Panc1 (cell line): ENCODE data around the gene MAEA. TPM values are rescaled to one million over a fixed set of nuclear protein-coding genes. Genes with fewer than 3 reads are reported as not detected.

ENCODE experiments used
- ATAC-seq: fragments of 200-7000 bp; cut with Tn5 transposase; 2 replicates; pipeline ENCODE4 v1.9.1; 2020; ENCODE audit warnings: mild to moderate bottlenecking, moderate library complexity
- BruUV-seq: library from RNA; stranded (reverse); fragments of 400-500 nt; replicated peaks from 2 replicates; lab custom pipeline; 2021; lab: Mats Ljungman, UMichigan
- CTCF ChIA-PET: fragments of 300-600 bp; sonication (Branson Sonifier 250); formaldehyde crosslinking; loops from one replicate; lab custom pipeline; 2022; ENCODE audit warnings: antibody characterized with exemption; lab: Charles Lee
- POLR2A ChIA-PET: fragments of 300-600 bp; sonication (Branson Sonifier 250); formaldehyde crosslinking; loops from one replicate; lab custom pipeline; 2022; ENCODE audit warnings: antibody characterized with exemption; lab: Charles Lee
- DNase-seq: peaks from one replicate; pipeline ENCODE4 v3.0.0-alpha.2; 2010; ENCODE audit warnings: low read depth, low spot score
- H3K27ac ChIP-seq: 2 replicates; pipeline ENCODE4 v1.5.1; 2011; ENCODE audit warnings: mild to moderate bottlenecking, low read length, inconsistent platforms
- H3K27me3 ChIP-seq: fragments of 200-500 bp; sonication (Bioruptor generic); 2 replicates; pipeline ENCODE4 v1.6.0; 2014; ENCODE audit warnings: low read length, inconsistent platforms; ENCODE audit not compliant: control insufficient read depth, insufficient read depth
- H3K36me3 ChIP-seq: fragments of 200-500 bp; sonication (Bioruptor generic); 2 replicates; pipeline ENCODE4 v1.5.1; 2014; ENCODE audit warnings: inconsistent platforms, mild to moderate bottlenecking, low read length, moderate library complexity; ENCODE audit not compliant: control insufficient read depth, insufficient read depth
- H3K4me1 ChIP-seq: 2 replicates; pipeline ENCODE4 v1.5.1; 2011; ENCODE audit warnings: inconsistent platforms, mild to moderate bottlenecking, low read length, moderate library complexity; ENCODE audit not compliant: control insufficient read depth, insufficient read depth
- H3K4me3 ChIP-seq, 2 experiments: 2 replicates each; pipeline ENCODE4 v1.5.1; 2011 to 2012; ENCODE audit warnings: low read depth in 2 of 2, low read length in 2 of 2, mild to moderate bottlenecking in 2 of 2, inconsistent platforms in 1 of 2, moderate library complexity in 1 of 2
- H3K9me3 ChIP-seq: fragments of 200-500 bp; sonication (Bioruptor generic); 2 replicates; pipeline ENCODE4 v1.5.1; 2014; ENCODE audit warnings: low read depth, mild to moderate bottlenecking, inconsistent platforms, low read length, moderate library complexity; ENCODE audit not compliant: control insufficient read depth, insufficient read depth
- POLR2AphosphoS5 ChIP-seq: IDR thresholded peaks from 2 replicates; pipeline ENCODE4 v1.6.1; 2012; ENCODE audit warnings: mild to moderate bottlenecking, low read depth, low read length, moderate library complexity
- SIN3A ChIP-seq: IDR thresholded peaks from 2 replicates; pipeline ENCODE4 v1.6.1; 2012; ENCODE audit warnings: low read depth, mild to moderate bottlenecking, low read length, moderate library complexity, borderline replicate concordance; ENCODE audit not compliant: insufficient read depth
- TCF7L2 ChIP-seq: IDR thresholded peaks from 2 replicates; pipeline ENCODE4 v1.6.1; 2011; ENCODE audit warnings: mild to moderate bottlenecking, low read depth, low read length, inconsistent platforms
- in situ Hi-C: cut with HindIII; loops from 2 replicates; pipeline ENCODE4 v1.10.0; 2016; ENCODE audit warnings: low sequenced_read_pairs, low pct_unique_long_range_greater_than_20kb
- intact Hi-C: fragments of 100-400 bp; cut with micrococcal nuclease; formaldehyde crosslinking; loops from one replicate; pipeline ENCODE4 v1.10.0; 2022; ENCODE audit not compliant: unreplicated experiment
- total RNA-seq: library from RNA; stranded (reverse); gene quantifications from one replicate; pipeline ENCODE4 v1.2.1, GENCODE V29; 2021; ENCODE audit not compliant: unreplicated experiment
- TF ChIP-seq, protein P1 (sequence below): fragments of 450-650 bp; IDR thresholded peaks from 2 replicates; pipeline ENCODE4 v1.5.1; 2017; ENCODE audit warnings: mild to moderate bottlenecking
- TF ChIP-seq, protein P2 (sequence below), 2 experiments: IDR thresholded peaks; 2 replicates each; pipeline ENCODE4 v1.6.1; 2011 to 2012; ENCODE audit warnings: low read depth in 2 of 2, control low read depth in 1 of 2, low read length in 1 of 2, mild to moderate bottlenecking in 1 of 2, moderate library complexity in 1 of 2; ENCODE audit not compliant: insufficient read depth in 1 of 2

MAEA gene
- total RNA-seq, 1 experiment from 2014 or later: 62.3 TPM

DNA sequence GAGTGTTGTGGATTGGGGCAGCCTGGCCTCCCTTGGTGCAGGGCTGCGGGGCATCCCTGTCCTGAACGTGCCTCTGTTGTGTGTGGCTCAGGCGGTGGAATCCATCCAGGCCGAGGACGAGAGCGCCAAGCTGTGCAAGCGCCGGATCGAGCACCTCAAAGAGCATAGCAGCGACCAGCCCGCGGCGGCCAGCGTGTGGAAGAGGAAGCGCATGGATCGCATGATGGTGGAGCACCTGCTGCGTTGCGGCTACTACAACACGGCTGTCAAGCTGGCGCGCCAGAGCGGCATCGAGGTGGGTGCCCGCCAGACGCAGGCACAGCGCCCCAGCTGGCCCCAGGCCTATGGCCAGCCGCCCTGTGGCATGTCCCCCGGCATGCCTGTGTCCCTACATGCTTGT lies 25.6 kb downstream of the MAEA start:
- TF ChIP-seq, protein P1, sequence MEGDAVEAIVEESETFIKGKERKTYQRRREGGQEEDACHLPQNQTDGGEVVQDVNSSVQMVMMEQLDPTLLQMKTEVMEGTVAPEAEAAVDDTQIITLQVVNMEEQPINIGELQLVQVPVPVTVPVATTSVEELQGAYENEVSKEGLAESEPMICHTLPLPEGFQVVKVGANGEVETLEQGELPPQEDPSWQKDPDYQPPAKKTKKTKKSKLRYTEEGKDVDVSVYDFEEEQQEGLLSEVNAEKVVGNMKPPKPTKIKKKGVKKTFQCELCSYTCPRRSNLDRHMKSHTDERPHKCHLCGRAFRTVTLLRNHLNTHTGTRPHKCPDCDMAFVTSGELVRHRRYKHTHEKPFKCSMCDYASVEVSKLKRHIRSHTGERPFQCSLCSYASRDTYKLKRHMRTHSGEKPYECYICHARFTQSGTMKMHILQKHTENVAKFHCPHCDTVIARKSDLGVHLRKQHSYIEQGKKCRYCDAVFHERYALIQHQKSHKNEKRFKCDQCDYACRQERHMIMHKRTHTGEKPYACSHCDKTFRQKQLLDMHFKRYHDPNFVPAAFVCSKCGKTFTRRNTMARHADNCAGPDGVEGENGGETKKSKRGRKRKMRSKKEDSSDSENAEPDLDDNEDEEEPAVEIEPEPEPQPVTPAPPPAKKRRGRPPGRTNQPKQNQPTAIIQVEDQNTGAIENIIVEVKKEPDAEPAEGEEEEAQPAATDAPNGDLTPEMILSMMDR: no peak
- TF ChIP-seq TCF7L2 (no peak), POLR2AphosphoS5 (no peak), SIN3A (no peak)
- TF ChIP-seq, protein P2, sequence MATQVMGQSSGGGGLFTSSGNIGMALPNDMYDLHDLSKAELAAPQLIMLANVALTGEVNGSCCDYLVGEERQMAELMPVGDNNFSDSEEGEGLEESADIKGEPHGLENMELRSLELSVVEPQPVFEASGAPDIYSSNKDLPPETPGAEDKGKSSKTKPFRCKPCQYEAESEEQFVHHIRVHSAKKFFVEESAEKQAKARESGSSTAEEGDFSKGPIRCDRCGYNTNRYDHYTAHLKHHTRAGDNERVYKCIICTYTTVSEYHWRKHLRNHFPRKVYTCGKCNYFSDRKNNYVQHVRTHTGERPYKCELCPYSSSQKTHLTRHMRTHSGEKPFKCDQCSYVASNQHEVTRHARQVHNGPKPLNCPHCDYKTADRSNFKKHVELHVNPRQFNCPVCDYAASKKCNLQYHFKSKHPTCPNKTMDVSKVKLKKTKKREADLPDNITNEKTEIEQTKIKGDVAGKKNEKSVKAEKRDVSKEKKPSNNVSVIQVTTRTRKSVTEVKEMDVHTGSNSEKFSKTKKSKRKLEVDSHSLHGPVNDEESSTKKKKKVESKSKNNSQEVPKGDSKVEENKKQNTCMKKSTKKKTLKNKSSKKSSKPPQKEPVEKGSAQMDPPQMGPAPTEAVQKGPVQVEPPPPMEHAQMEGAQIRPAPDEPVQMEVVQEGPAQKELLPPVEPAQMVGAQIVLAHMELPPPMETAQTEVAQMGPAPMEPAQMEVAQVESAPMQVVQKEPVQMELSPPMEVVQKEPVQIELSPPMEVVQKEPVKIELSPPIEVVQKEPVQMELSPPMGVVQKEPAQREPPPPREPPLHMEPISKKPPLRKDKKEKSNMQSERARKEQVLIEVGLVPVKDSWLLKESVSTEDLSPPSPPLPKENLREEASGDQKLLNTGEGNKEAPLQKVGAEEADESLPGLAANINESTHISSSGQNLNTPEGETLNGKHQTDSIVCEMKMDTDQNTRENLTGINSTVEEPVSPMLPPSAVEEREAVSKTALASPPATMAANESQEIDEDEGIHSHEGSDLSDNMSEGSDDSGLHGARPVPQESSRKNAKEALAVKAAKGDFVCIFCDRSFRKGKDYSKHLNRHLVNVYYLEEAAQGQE (IDR thresholded peaks at IDR 0.05; ENCODE audit: insufficient read depth in 1 of 2, low read depth in 2 of 2, low read length in 1 of 2): no peak
- Histone ChIP-seq H3K27me3 (no peaks in the 10 kb centered on the region), H3K9me3 (no peaks in the 10 kb centered on the region), H3K4me1 (no peaks in the 10 kb centered on the region), H3K27ac (no peak overlapping the region), H3K36me3 (no peaks in the 10 kb centered on the region), H3K4me3 (no peak overlapping the region)
- ATAC-seq (no peak), DNase-seq (no peak)
- POLR2A ChIA-PET: no interaction called here
- intact Hi-C loops (no loop called here), in situ Hi-C loops (no loop called here)
- CTCF ChIA-PET: no interaction called here
- BruUV-seq: no TSS peak

DNA sequence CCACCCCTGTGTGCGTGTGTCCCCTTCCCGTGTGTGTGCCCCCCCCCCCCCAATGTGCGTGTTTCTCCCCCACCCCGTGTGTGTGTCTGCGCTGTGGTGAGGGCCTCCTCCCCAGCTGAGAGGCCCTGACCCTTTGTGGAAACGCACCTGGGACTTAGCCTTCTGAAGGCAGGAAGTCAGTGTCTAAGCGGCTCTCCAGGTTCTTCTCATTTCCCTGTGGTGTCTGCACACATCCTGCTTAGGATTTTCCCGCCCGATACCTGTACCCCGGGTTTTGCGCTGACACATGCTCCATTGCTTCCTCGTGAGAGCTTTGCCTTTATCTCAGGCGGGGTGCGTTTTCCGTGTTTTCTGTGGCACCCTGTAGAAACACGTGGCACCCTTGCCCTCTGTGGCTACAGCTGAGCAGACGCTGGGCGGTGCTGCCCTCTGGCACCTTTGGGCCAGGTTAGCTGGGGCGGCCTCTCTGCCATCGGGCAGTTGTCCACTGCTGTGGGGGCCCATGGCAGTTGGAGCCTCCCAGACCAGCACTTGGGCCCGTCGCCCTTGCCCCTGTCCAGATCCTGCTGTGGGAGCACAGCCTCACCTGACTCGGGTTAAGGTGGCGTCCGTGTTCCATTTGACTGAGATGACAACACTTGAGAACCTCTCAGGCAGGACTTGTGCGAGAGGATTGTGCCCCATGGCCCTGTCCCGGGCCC lies 26.3 kb downstream of the MAEA start:
- BruUV-seq: no TSS peak
- ChIA-PET CTCF (no interaction called here), POLR2A (no interaction called here)
- no peaks in the 10 kb centered on the region for H3K9me3 ChIP-seq
- no peaks in the 10 kb centered on the region for H3K4me1 ChIP-seq
- H3K27me3 ChIP-seq: no peaks in the 10 kb centered on the region
- ATAC-seq (0 out of 2 replicates have a peak, but pooled peaks have one; percentile 14), DNase-seq (no peak)
- TF ChIP-seq POLR2AphosphoS5 (no peak), TCF7L2 (no peak), SIN3A (no peak)
- TF ChIP-seq, protein P1: no peak
- TF ChIP-seq, protein P2 (IDR thresholded peaks at IDR 0.05; ENCODE audit: insufficient read depth in 1 of 2, low read depth in 2 of 2, low read length in 1 of 2): no peak
- in situ Hi-C loops (no loop called here), intact Hi-C loops (no loop called here)
- no peaks in the 10 kb centered on the region for H3K36me3 ChIP-seq
- no peak overlapping the region for H3K27ac ChIP-seq
- no peak overlapping the region for H3K4me3 ChIP-seq
